Stimulated activated CD4-positive, alpha-beta T cell treated with anti-CD3 and anti-CD28 coated beads, TNF-alpha, amount 100 ng/mL, for 24 hours (primary cell): Measurements from ENCODE around the gene ZNF281.
"Not testable (repeated sequence)": the region's sequence is repeated elsewhere in the genome, so short reads cannot be mapped to it uniquely, and the experiment has no call there.

Experiments used
- DNase-seq, 3 experiments: peaks; one replicate each; pipeline ENCODE4 v3.0.0-alpha.2; 2020; ENCODE audit warnings: low read depth in 3 of 3

The ZNF281 gene

GRCh38 chr1:200429221-200429751 lies 19.4 kb upstream of the ZNF281 start:
- no peak for DNase-seq

GRCh38 chr1:200428482-200429205 lies 18.8 kb upstream of the ZNF281 start:
- no peak for DNase-seq

- DNase-seq, result no peak
Measured at GRCh38 chr1:200427744-200428143, 17.9 kb upstream of the ZNF281 start.

- no peak for DNase-seq
Measured at GRCh38 chr1:200426196-200426595, 16.4 kb upstream of the ZNF281 start.

GRCh38 chr1:200423235-200423634 lies 13.4 kb upstream of the ZNF281 start:
- DNase-seq, result no peak

GRCh38 chr1:200422211-200422610 lies 12.4 kb upstream of the ZNF281 start:
- no peak for DNase-seq

GRCh38 chr1:200415789-200416593 lies 6.2 kb upstream of the ZNF281 start:
- DNase-seq, result no peak

- DNase-seq, result no peak
Measured at GRCh38 chr1:200415227-200415626, 5.4 kb upstream of the ZNF281 start.

- no peak for DNase-seq
Measured at GRCh38 chr1:200414657-200415056, 4.8 kb upstream of the ZNF281 start.

GRCh38 chr1:200413766-200414165 lies 3.9 kb upstream of the ZNF281 start:
- DNase-seq, result not testable (repeated sequence)

- no peak for DNase-seq
Measured at GRCh38 chr1:200411406-200412257, 1.8 kb upstream of the ZNF281 start.

GRCh38 chr1:200410566-200410878 lies 686 bp upstream of the ZNF281 start:
- DNase-seq, result no peak

GRCh38 chr1:200409203-200409760 lies 554 bp downstream of the ZNF281 start:
- peak; percentile 6 to 33 (median 15) for DNase-seq

- DNase-seq, result no peak
Measured at GRCh38 chr1:200406161-200406797, 3.6 kb downstream of the ZNF281 start.

GRCh38 chr1:200405264-200405663 lies 4.6 kb downstream of the ZNF281 start:
- no peak for DNase-seq

- DNase-seq, result no peak
Measured at GRCh38 chr1:200401708-200402107, 8.1 kb downstream of the ZNF281 start.

GRCh38 chr1:200401263-200401662 lies 8.6 kb downstream of the ZNF281 start:
- DNase-seq, result no peak

GRCh38 chr1:200400556-200400955 lies 9.3 kb downstream of the ZNF281 start:
- no peak for DNase-seq

GRCh38 chr1:200399860-200400259 lies 10.0 kb downstream of the ZNF281 start:
- DNase-seq, result no peak

- DNase-seq, result no peak
Measured at GRCh38 chr1:200398373-200398772, 11.5 kb downstream of the ZNF281 start.

- DNase-seq, result no peak
Measured at GRCh38 chr1:200392625-200393185, 17.1 kb downstream of the ZNF281 start.
